Measurements from ENCODE around the gene SYDE2.
"Not testable (repeated sequence)": the region's sequence is repeated elsewhere in the genome, so short reads cannot be mapped to it uniquely, and the experiment has no call there.

The SYDE2 gene

GRCh38 chr1:85171721-85172120 lies 29.1 kb downstream of the SYDE2 start:
- DNase-seq (ENCODE audit: low read depth in 2 of 2) = no peak

GRCh38 chr1:85168884-85169283 lies 31.9 kb downstream of the SYDE2 start:
- DNase-seq (ENCODE audit: low read depth in 2 of 2) = no peak

GRCh38 chr1:85166351-85166750 lies 34.5 kb downstream of the SYDE2 start:
- DNase-seq (ENCODE audit: low read depth in 2 of 2) = no peak

- no peak for DNase-seq (ENCODE audit: low read depth in 2 of 2)
These were observed 41.9 kb downstream of the SYDE2 start for GRCh38 chr1:85158910-85159309.

- DNase-seq (ENCODE audit: low read depth in 2 of 2) = no peak
These were observed 43.4 kb downstream of the SYDE2 start for GRCh38 chr1:85157436-85157835.

GRCh38 chr1:85153149-85153891 lies 47.5 kb downstream of the SYDE2 start:
- no peak for DNase-seq (ENCODE audit: low read depth in 2 of 2)

- DNase-seq (ENCODE audit: low read depth in 2 of 2) = no peak
These were observed 49.4 kb downstream of the SYDE2 start for GRCh38 chr1:85151446-85151845.

GRCh38 chr1:85149805-85150204 lies 51.0 kb downstream of the SYDE2 start:
- DNase-seq (ENCODE audit: low read depth in 2 of 2) = no peak

- no peak for DNase-seq (ENCODE audit: low read depth in 2 of 2)
These were observed 52.1 kb downstream of the SYDE2 start for GRCh38 chr1:85148524-85149250.

GRCh38 chr1:85146972-85147359 lies 53.9 kb downstream of the SYDE2 start:
- DNase-seq (ENCODE audit: low read depth in 2 of 2) = no peak

- DNase-seq (ENCODE audit: low read depth in 2 of 2) = not testable (repeated sequence)
These were observed 54.4 kb downstream of the SYDE2 start for GRCh38 chr1:85146298-85146971.

- no peak for DNase-seq (ENCODE audit: low read depth in 2 of 2)
These were observed 56.5 kb downstream of the SYDE2 start for GRCh38 chr1:85144351-85144750.

- no peak for DNase-seq (ENCODE audit: low read depth in 2 of 2)
These were observed 58.1 kb downstream of the SYDE2 start for GRCh38 chr1:85142753-85143152.

GRCh38 chr1:85138439-85138838 lies 62.4 kb downstream of the SYDE2 start:
- not testable (repeated sequence) for DNase-seq (ENCODE audit: low read depth in 2 of 2)

GRCh38 chr1:85137660-85138059 lies 63.2 kb downstream of the SYDE2 start:
- DNase-seq (ENCODE audit: low read depth in 2 of 2) = no peak

GRCh38 chr1:85135392-85135798 lies 65.4 kb downstream of the SYDE2 start:
- DNase-seq (ENCODE audit: low read depth in 2 of 2) = no peak

- no peak for DNase-seq (ENCODE audit: low read depth in 2 of 2)
These were observed 66.0 kb downstream of the SYDE2 start for GRCh38 chr1:85134583-85135391.

- DNase-seq (ENCODE audit: low read depth in 2 of 2) = no peak
These were observed 67.2 kb downstream of the SYDE2 start for GRCh38 chr1:85133565-85134159.

GRCh38 chr1:85132078-85132720 lies 68.6 kb downstream of the SYDE2 start:
- DNase-seq (ENCODE audit: low read depth in 2 of 2) = no peak

- no peak for DNase-seq (ENCODE audit: low read depth in 2 of 2)
These were observed 72.5 kb downstream of the SYDE2 start for GRCh38 chr1:85128316-85128715.

GRCh38 chr1:85125891-85126290 lies 74.9 kb downstream of the SYDE2 start:
- DNase-seq (ENCODE audit: low read depth in 2 of 2) = no peak

Measured in stimulated activated CD8-positive, alpha-beta memory T cell treated with anti-CD3 and anti-CD28 coated beads, Interleukin-2, amount 100 ng/mL, for 48 hours (primary cell).